Effector memory CD4-positive, alpha-beta T cell (primary cell): ENCODE results near the gene DOK5.

Source experiments
- DNase-seq, 3 donors: peaks; one replicate each; pipeline ENCODE4 v3.0.0-alpha.2; 2020
- H3K27ac ChIP-seq: 2 replicates; pipeline ENCODE4 v1.7.0; 2013; ENCODE audit warnings: mild to moderate bottlenecking, low read length, moderate library complexity; ENCODE audit not compliant: insufficient read depth, poor library complexity, severe bottlenecking
- H3K27me3 ChIP-seq: replicated peaks from 2 replicates; pipeline ENCODE4 v1.7.0; 2013; ENCODE audit warnings: mild to moderate bottlenecking, low read length; ENCODE audit not compliant: insufficient read depth, control insufficient read depth, poor library complexity, severe bottlenecking
- H3K36me3 ChIP-seq: 2 replicates; pipeline ENCODE4 v1.7.0; 2013; ENCODE audit warnings: mild to moderate bottlenecking, low read length, moderate library complexity; ENCODE audit not compliant: control insufficient read depth, insufficient read depth
- H3K4me1 ChIP-seq: 2 replicates; pipeline ENCODE4 v1.7.0; 2013; ENCODE audit warnings: low read length, mild to moderate bottlenecking; ENCODE audit not compliant: control insufficient read depth, insufficient read depth, poor library complexity, severe bottlenecking
- H3K4me3 ChIP-seq: 2 replicates; pipeline ENCODE4 v1.7.0; 2013; ENCODE audit warnings: low read length, low read depth, mild to moderate bottlenecking; ENCODE audit not compliant: insufficient read depth, poor library complexity, severe bottlenecking
- H3K9me3 ChIP-seq: 2 replicates; pipeline ENCODE4 v1.7.0; 2013; ENCODE audit warnings: mild to moderate bottlenecking, low read length, moderate library complexity; ENCODE audit not compliant: control insufficient read depth

Gene DOK5

GRCh38 chr20:54451171-54451570, 24.2 kb upstream of the DOK5 start:
- H3K9me3 ChIP-seq: no peaks in the 10 kb centered on the region
- H3K4me3 ChIP-seq: no peak overlapping the region
- DNase-seq: no peak
- H3K27ac ChIP-seq: no peak overlapping the region
- H3K36me3 ChIP-seq: no peaks in the 10 kb centered on the region
- H3K4me1 ChIP-seq: no peaks in the 10 kb centered on the region
- H3K27me3 ChIP-seq: no peaks in the 10 kb centered on the region

DNA sequence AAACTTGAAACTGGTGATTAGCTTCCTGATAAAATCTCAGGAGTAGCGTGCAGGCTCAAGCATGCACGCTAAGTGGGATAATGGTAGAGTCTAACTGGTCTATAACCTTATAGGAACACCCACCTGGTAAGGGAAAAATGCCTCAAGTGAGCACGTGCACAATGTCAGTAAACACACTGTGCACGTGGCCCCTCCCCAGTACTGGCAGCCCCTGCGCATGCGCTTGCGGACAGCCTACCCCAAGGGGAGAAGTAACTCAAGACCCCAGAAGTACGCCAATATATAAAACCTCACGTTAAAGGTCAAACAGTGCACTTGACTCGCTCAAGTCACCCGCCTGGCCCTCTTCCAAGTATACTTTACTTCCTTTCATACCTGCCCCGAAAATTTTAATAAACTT, 23.1 kb upstream of the DOK5 start:
- Histone ChIP-seq H3K9me3 (no peaks in the 10 kb centered on the region), H3K27me3 (no peaks in the 10 kb centered on the region), H3K4me1 (no peaks in the 10 kb centered on the region), H3K36me3 (no peaks in the 10 kb centered on the region), H3K27ac (no peak overlapping the region), H3K4me3 (no peak overlapping the region)
- DNase-seq: no peak

DNA sequence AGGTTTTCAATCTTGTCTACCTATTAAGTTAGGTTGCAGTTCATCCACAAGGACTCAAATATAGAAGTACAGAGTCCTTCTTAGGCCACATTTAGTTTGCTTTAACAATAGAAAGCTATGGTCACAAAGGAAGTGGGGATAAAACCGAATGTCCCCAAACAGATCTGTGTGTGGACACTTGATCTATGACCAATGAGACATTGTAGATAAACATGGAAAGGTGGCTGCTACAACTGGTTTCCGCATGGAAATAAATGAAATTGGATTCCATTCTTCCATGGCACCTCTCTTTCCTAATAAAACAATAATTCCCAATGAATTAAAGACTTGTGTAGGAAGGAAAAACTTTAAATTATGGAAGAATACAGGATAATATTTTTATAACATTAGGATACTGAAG, 20.4 kb upstream of the DOK5 start:
- no peaks in the 10 kb centered on the region for H3K27me3 ChIP-seq
- H3K4me1 ChIP-seq: no peaks in the 10 kb centered on the region
- no peak overlapping the region for H3K4me3 ChIP-seq
- H3K27ac ChIP-seq: no peak overlapping the region
- no peak for DNase-seq
- H3K36me3 ChIP-seq: no peaks in the 10 kb centered on the region
- H3K9me3 ChIP-seq: no peaks in the 10 kb centered on the region

DNA sequence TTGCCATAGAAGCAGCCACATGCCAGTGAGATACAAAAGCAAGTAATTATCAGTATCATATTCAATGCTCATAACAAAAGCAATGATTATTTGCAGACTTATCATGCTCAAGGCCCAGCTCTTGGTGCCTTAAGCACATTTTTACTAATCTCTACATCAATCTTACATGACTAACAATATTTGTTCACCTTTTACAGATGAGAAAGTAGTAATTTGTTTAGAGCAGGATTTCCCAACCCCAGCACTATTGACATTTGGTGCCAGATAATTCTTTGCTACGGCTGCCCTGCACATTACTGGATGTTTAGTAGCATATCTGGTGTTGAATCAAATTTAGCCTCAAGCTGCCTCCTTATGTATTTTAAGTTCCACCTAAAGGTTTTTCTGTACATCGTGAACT, 19.0 kb upstream of the DOK5 start:
- DNase-seq: no peak
- H3K27ac ChIP-seq: no peak overlapping the region
- no peak overlapping the region for H3K4me3 ChIP-seq
- no peaks in the 10 kb centered on the region for H3K27me3 ChIP-seq
- no peaks in the 10 kb centered on the region for H3K9me3 ChIP-seq
- no peaks in the 10 kb centered on the region for H3K4me1 ChIP-seq
- H3K36me3 ChIP-seq: no peaks in the 10 kb centered on the region

DNA sequence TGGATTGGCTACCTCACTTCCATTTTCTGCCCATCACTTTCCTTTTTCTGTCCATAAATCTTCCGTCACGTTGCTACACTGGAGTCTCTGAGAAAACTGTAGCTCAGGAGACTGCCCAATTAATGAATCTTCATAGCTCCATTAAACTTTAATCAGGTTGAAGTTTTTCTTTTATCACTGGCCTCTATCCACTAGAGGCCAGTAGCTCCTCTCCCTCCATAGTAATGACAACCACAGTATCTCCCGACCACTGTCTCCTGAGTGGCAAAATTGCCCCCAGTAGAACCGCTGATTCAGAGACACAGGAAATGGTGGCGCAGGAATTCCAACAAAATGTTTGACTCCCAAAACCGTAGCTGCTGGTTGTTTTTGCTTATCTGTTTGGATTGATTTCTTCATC, 18.4 kb upstream of the DOK5 start:
- H3K27me3 ChIP-seq: no peaks in the 10 kb centered on the region
- no peaks in the 10 kb centered on the region for H3K4me1 ChIP-seq
- H3K4me3 ChIP-seq: no peak overlapping the region
- no peak for DNase-seq
- H3K27ac ChIP-seq: no peak overlapping the region
- H3K9me3 ChIP-seq: no peaks in the 10 kb centered on the region
- H3K36me3 ChIP-seq: no peaks in the 10 kb centered on the region

GRCh38 chr20:54458219-54458618, 17.2 kb upstream of the DOK5 start:
- Histone ChIP-seq H3K36me3 (no peaks in the 10 kb centered on the region), H3K4me1 (no peaks in the 10 kb centered on the region), H3K4me3 (no peak overlapping the region), H3K9me3 (no peaks in the 10 kb centered on the region), H3K27ac (no peak overlapping the region), H3K27me3 (no peaks in the 10 kb centered on the region)
- no peak for DNase-seq

GRCh38 chr20:54459279-54459678, 16.1 kb upstream of the DOK5 start:
- no peak for DNase-seq
- Histone ChIP-seq H3K4me1 (no peaks in the 10 kb centered on the region), H3K9me3 (no peaks in the 10 kb centered on the region), H3K27me3 (no peaks in the 10 kb centered on the region), H3K36me3 (no peaks in the 10 kb centered on the region), H3K27ac (no peak overlapping the region), H3K4me3 (no peak overlapping the region)

- no peaks in the 10 kb centered on the region for H3K4me1 ChIP-seq
- no peaks in the 10 kb centered on the region for H3K27me3 ChIP-seq
- no peaks in the 10 kb centered on the region for H3K9me3 ChIP-seq
- H3K36me3 ChIP-seq: no peaks in the 10 kb centered on the region
- no peak for DNase-seq
- no peak overlapping the region for H3K27ac ChIP-seq
- H3K4me3 ChIP-seq: no peak overlapping the region
Measured at GRCh38 chr20:54464003-54464402, 11.4 kb upstream of the DOK5 start.

GRCh38 chr20:54466127-54466526, 9.3 kb upstream of the DOK5 start:
- no peaks in the 10 kb centered on the region for H3K9me3 ChIP-seq
- no peak for DNase-seq
- no peak overlapping the region for H3K4me3 ChIP-seq
- H3K27me3 ChIP-seq: no peaks in the 10 kb centered on the region
- H3K27ac ChIP-seq: no peak overlapping the region
- H3K4me1 ChIP-seq: no peaks in the 10 kb centered on the region
- no peaks in the 10 kb centered on the region for H3K36me3 ChIP-seq

DNA sequence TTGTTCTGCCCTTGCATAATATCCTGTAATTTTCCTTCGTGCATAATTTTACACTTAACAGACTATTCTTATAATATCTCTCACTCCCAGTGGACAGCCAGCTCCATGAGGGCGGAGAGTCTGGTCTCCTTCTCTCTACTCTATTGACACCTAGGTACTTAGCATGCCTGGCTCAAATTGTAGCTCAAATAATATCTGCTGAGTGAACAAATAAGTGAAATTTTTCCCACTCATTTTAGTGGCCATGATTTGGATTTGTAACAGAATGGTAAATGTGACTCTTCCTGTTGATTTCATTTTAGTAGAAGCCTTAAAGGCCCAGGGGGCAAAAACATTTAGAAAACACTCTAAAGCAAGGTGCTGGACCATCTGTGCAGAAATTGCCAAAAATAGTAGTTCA, 7.8 kb upstream of the DOK5 start:
- no peaks in the 10 kb centered on the region for H3K27me3 ChIP-seq
- no peak for DNase-seq
- no peaks in the 10 kb centered on the region for H3K9me3 ChIP-seq
- no peaks in the 10 kb centered on the region for H3K4me1 ChIP-seq
- H3K36me3 ChIP-seq: no peaks in the 10 kb centered on the region
- H3K4me3 ChIP-seq: no peak overlapping the region
- H3K27ac ChIP-seq: no peak overlapping the region

DNA sequence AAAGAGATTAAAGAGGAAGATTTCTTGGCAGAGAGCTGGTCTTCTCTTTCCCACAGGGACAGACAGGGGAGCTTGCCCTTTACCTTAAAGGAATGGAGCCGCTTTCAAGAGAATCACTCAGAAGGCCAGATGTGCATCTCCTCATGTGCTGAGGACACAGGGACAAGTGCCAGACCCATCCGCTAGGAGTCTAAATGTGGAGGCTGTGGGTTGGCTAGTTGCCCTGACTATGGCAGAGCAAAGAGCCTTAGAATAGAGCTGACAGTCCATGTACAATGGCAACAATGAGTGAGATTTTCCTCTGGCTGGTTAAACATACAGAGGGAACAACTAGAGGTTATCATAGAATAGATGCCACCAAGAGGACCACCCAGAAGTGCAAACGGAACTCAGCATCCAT, 7.3 kb upstream of the DOK5 start:
- Histone ChIP-seq H3K4me3 (no peak overlapping the region), H3K9me3 (no peaks in the 10 kb centered on the region), H3K27me3 (no peaks in the 10 kb centered on the region), H3K36me3 (no peaks in the 10 kb centered on the region), H3K27ac (no peak overlapping the region), H3K4me1 (no peaks in the 10 kb centered on the region)
- DNase-seq: no peak
